SK-N-MC (cell line): ENCODE measurements around the gene HERC2.

ENCODE experiments used
- EZH2 ChIP-seq: fragments of 200-600 bp; sonication (generic); IDR thresholded peaks from one replicate; pipeline ENCODE4 v1.6.1; 2017; ENCODE audit warnings: antibody characterized with exemption
- POLR2AphosphoS5 ChIP-seq: IDR thresholded peaks from 2 replicates; pipeline ENCODE4 v1.6.1; 2012; ENCODE audit warnings: mild to moderate bottlenecking, low read depth, low read length, borderline replicate concordance

DNA sequence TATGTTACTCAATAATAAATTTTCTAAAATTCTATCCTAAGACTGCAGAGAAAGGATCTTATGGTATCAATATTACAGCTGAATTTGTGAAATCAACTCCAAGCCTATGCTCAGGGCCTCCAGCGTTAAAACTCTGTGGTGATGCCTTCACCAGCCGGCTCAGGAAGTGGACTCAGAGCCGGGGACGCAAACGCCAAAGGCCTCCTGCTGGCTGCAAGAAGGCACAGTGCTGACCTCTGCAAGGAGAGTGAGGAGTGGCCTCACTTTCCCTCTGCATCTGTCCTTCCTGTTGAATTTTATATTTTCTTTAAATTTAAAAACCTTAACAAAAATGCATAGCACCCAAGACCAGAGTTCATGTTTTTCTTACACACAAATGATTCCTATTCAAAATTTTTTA, 48.5 kb downstream of the HERC2 start:
- TF ChIP-seq POLR2AphosphoS5 (no peak), EZH2 (no peak)
